GM12873 (cell line): ENCODE results near the gene SALL4.

Experiments used
- TF ChIP-seq, protein P1 (sequence below): IDR thresholded peaks from 2 replicates; pipeline ENCODE4 v1.5.1; 2012; ENCODE audit warnings: low read depth, mild to moderate bottlenecking, moderate library complexity, low read length, control low read depth; ENCODE audit not compliant: insufficient read depth; ENCODE audit errors: missing control alignments

The SALL4 gene

DNA sequence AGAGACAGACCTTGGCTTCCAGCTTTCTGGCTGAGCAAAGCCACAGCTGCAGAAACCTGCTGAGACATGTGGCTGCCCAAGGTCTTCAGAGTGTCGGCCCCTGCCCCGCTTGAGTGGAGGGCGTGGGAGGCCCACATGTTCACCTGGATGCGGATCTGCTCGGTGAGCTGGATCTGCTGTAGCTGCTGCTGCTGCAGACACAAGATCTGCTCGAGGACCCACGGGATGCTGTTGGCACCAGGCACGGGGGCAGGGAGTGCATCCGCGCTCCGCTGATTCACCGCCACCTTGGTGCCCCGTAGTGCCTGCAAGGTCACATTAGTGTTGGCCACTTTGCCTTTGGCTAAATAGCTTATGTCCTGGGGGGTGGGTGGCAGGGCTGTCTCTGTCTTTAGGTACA, 10.7 kb downstream of the SALL4 start:
- TF ChIP-seq, protein P1, sequence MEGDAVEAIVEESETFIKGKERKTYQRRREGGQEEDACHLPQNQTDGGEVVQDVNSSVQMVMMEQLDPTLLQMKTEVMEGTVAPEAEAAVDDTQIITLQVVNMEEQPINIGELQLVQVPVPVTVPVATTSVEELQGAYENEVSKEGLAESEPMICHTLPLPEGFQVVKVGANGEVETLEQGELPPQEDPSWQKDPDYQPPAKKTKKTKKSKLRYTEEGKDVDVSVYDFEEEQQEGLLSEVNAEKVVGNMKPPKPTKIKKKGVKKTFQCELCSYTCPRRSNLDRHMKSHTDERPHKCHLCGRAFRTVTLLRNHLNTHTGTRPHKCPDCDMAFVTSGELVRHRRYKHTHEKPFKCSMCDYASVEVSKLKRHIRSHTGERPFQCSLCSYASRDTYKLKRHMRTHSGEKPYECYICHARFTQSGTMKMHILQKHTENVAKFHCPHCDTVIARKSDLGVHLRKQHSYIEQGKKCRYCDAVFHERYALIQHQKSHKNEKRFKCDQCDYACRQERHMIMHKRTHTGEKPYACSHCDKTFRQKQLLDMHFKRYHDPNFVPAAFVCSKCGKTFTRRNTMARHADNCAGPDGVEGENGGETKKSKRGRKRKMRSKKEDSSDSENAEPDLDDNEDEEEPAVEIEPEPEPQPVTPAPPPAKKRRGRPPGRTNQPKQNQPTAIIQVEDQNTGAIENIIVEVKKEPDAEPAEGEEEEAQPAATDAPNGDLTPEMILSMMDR = no peak

DNA sequence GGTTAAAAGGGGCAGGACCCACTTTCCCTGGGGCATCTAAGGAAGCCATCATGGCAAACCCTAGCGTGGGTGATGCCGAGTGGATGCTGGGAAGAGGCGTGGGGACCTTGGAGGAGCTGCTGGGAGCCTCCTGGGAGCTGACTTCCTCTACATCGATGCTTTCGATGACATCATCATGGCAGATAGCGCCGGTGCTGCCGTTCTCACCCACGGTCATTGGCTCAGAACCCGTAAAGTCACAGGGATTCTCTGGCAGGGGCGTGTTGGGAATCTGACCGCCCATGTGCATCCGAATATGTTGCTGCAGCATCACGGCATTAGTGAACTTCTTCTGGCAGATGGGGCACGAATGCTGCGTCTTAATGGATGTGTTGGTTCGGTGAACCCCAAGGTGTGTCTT, 12.1 kb downstream of the SALL4 start:
- TF ChIP-seq, protein P1 = no peak

DNA sequence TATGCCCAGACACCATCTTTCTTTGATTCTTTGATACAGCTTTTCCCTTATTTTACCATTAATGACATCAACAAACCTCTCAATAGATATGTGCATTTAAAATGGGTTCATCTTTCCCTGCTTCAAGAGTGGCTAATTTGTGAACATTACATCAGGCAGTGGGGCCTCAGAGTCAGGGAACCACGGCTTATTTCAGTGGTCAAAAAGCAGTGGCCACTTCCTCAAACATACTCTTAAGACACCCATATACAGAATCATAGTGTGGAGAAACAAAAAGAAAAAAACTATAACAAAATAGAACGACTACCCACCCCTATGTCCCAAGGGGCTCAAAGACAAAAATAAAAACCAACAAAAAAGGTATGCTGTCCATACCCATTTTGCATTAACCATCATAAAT, 12.9 kb downstream of the SALL4 start:
- TF ChIP-seq, protein P1 = no peak

DNA sequence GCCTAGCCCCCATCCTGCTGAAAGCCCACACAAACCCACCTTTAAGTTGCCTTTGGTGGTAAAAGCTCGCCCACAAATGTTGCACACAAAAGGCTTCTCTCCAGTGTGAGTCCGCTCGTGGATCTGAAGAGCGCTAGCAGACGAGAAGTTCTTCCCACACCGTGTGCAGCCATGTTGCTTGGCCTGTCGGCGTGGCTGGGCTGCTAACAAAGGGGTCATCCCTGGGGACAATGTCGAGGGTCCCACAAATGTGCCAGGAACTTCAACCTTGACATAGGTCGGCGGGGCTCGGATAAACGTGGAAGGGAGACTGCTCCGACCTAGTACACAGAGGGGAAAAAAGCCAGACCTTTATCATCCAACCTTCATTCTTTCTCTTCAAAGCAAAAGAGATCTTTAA, 13.5 kb downstream of the SALL4 start:
- TF ChIP-seq, protein P1 = no peak

DNA sequence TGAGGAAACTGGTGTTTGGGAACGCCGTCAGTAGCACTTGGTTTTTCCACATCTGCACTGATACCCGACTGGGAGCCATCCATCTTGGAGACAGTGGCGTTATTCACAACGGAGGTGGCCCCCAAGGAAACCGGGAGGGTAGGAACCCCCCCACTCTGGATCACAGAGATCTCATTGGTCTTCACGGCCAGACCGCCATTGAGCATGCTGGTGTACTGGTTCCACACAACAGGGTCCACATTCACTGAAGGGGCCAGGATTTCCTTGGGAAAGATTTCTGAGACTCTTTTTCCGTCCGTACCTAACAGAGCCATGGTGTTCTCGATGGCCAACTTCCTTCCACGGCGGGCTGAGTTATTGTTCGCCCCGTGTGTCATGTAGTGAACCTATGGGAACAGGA, 18.0 kb downstream of the SALL4 start:
- TF ChIP-seq, protein P1 = no peak

DNA sequence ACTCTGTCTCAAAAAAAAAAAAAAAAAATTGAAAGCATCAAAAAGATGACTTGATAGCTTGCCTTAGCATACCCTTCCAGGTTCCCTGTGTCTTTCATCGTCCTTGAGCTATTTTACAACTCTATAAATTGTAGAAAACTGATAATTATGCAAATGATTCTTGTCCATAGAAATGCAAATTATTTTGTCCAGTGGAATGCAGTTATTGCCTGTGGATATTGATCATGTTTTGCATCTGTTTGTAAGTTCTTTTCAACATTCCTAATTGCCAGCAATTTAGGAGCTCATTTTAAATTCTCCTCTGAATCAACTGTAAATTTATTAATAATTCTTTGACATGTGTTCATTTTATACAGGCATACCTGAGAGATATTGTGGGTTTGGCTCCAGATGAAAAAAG, 27.1 kb downstream of the SALL4 start:
- TF ChIP-seq, protein P1 = no peak

DNA sequence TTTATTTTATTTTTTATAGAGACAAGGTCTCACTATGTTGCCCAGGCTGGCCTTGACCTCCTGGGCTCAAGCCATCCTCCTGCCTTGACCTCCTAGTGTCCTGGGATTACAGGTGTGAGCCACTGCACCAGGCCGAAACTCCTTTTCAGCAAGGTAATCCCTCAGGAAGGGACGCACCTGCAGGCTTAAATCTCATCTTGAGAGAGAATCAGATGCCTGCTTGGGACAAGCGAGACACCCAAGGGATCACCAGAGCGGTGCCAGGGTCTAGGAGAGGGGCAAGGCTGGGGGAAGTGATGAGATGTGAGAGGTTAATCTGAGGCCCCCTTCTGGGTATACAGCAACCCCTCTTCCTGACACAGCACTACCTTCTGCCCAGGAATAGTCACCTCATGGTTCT, 30.1 kb downstream of the SALL4 start:
- TF ChIP-seq, protein P1 = no peak
